ENCODE measurements around the gene C16orf82. TPM values are rescaled to one million over a fixed set of nuclear protein-coding genes. Genes with fewer than 3 reads are reported as not detected.

C16orf82 gene
- total and polyA plus RNA-seq, 4 donors, result not detected

- WGBS, result 81% methylated on average over 2 of the region's 2 CpGs
- Histone ChIP-seq H3K36me3 (ENCODE audit: control insufficient read depth in 4 of 4, insufficient read depth in 3 of 4, low read depth in 1 of 4, low read length in 3 of 4) (no peaks in the 10 kb centered on the region), H3K4me1 (ENCODE audit: control insufficient read depth in 4 of 4, insufficient read depth in 4 of 4, low read length in 3 of 4) (peaks cover 0 to 3% (median 1%) of the 10 kb centered on the region in 4 donors), H3K27me3 (ENCODE audit: control insufficient read depth in 4 of 4, insufficient read depth in 4 of 4, low read length in 3 of 4) (no peaks in the 10 kb centered on the region), H3K9ac (ENCODE audit: low read depth in 1 of 2, low read length in 2 of 2) (no peak overlapping the region), H3K4me3 (ENCODE audit: low read depth in 1 of 3, low read length in 3 of 3) (no peak overlapping the region), H3K9me3 (ENCODE audit: control insufficient read depth in 4 of 4, low read length in 3 of 4) (no peaks in the 10 kb centered on the region), H3K27ac (ENCODE audit: low read depth in 1 of 2, low read length in 2 of 2) (no peak overlapping the region)
- TF ChIP-seq FOXA2 (IDR thresholded peaks at IDR 0.05), result no peak
- no peak for TF ChIP-seq NR2F2 (IDR thresholded peaks at IDR 0.05)
- TF ChIP-seq EGR1 (IDR thresholded peaks at IDR 0.05; ENCODE audit: low read depth in 2 of 2), result no peak
- TF ChIP-seq JUND (IDR thresholded peaks at IDR 0.05), result no peak
- TF ChIP-seq FOXA1 (IDR thresholded peaks at IDR 0.05), result no peak
- no peak for TF ChIP-seq GABPA (IDR thresholded peaks at IDR 0.05 in 1 of 2, conservative IDR thresholded peaks at IDR 0.05 in 1 of 2)
- no peak for TF ChIP-seq MAX (IDR thresholded peaks at IDR 0.05)
- no peak for TF ChIP-seq ZBTB33 (IDR thresholded peaks at IDR 0.05)
- TF ChIP-seq CTCF (IDR thresholded peaks at IDR 0.05; ENCODE audit: low read depth, low read length, missing input control), result no peak
- no peak for TF ChIP-seq HNF4G (IDR thresholded peaks at IDR 0.05)
- no peak for TF ChIP-seq RXRA (IDR thresholded peaks at IDR 0.05)
- TF ChIP-seq HNF4A (conservative IDR thresholded peaks at IDR 0.05), result no peak
- no peak for TF ChIP-seq YY1 (IDR thresholded peaks at IDR 0.05)
- no peak for TF ChIP-seq ATF3 (IDR thresholded peaks at IDR 0.05)
- no peak for TF ChIP-seq TAF1 (conservative IDR thresholded peaks at IDR 0.05)
- TF ChIP-seq RAD21 (IDR thresholded peaks at IDR 0.05), result no peak
- no peak for TF ChIP-seq REST (IDR thresholded peaks at IDR 0.05)
- DNase-seq (ENCODE audit: low spot score), result peak; percentile 17
These were observed 47.3 kb downstream of the C16orf82 start for GRCh38 chr16:27114006-27114405.

- Histone ChIP-seq H3K9ac (ENCODE audit: low read depth in 1 of 2, low read length in 2 of 2) (no peak overlapping the region), H3K27ac (ENCODE audit: low read depth in 1 of 2, low read length in 2 of 2) (no peak overlapping the region), H3K9me3 (ENCODE audit: control insufficient read depth in 4 of 4, low read length in 3 of 4) (peaks cover 0 to 12% (median 2%) of the 10 kb centered on the region in 4 donors), H3K27me3 (ENCODE audit: control insufficient read depth in 4 of 4, insufficient read depth in 4 of 4, low read length in 3 of 4) (no peaks in the 10 kb centered on the region), H3K36me3 (ENCODE audit: control insufficient read depth in 4 of 4, insufficient read depth in 3 of 4, low read depth in 1 of 4, low read length in 3 of 4) (no peaks in the 10 kb centered on the region), H3K4me1 (ENCODE audit: control insufficient read depth in 4 of 4, insufficient read depth in 4 of 4, low read length in 3 of 4) (no peaks in the 10 kb centered on the region), H3K4me3 (ENCODE audit: low read depth in 1 of 3, low read length in 3 of 3) (no peak overlapping the region)
- DNase-seq (ENCODE audit: low spot score), result no peak
- TF ChIP-seq FOXA2 (IDR thresholded peaks at IDR 0.05), result no peak
- no peak for TF ChIP-seq HNF4G (IDR thresholded peaks at IDR 0.05)
- no peak for TF ChIP-seq RAD21 (IDR thresholded peaks at IDR 0.05)
- no peak for TF ChIP-seq EGR1 (IDR thresholded peaks at IDR 0.05; ENCODE audit: low read depth in 2 of 2)
- no peak for TF ChIP-seq MAX (IDR thresholded peaks at IDR 0.05)
- no peak for TF ChIP-seq YY1 (IDR thresholded peaks at IDR 0.05)
- no peak for TF ChIP-seq GABPA (IDR thresholded peaks at IDR 0.05 in 1 of 2, conservative IDR thresholded peaks at IDR 0.05 in 1 of 2)
- TF ChIP-seq RXRA (IDR thresholded peaks at IDR 0.05), result no peak
- no peak for TF ChIP-seq TAF1 (conservative IDR thresholded peaks at IDR 0.05)
- no peak for TF ChIP-seq CTCF (IDR thresholded peaks at IDR 0.05; ENCODE audit: low read depth, low read length, missing input control)
- no peak for TF ChIP-seq SP1 (IDR thresholded peaks at IDR 0.05)
- 69% methylated on average over 5 of the region's 5 CpGs for WGBS
These were observed 51.8 kb downstream of the C16orf82 start for GRCh38 chr16:27118526-27118925.
